B cell (primary cell): ENCODE results near the gene CFD.

ENCODE experiments used
- EZH2 ChIP-seq: IDR thresholded peaks from 2 replicates; pipeline ENCODE4 v1.6.1; 2012; ENCODE audit warnings: borderline replicate concordance, low read depth, mild to moderate bottlenecking, moderate library complexity, low read length; ENCODE audit not compliant: insufficient read depth, poor library complexity, severe bottlenecking
- TF ChIP-seq, protein P1 (sequence below): fragments of 200-600 bp; IDR thresholded peaks from one replicate; pipeline ENCODE4 v1.8.0; 2022; ENCODE audit warnings: antibody characterized with exemption, mild to moderate bottlenecking

DNA sequence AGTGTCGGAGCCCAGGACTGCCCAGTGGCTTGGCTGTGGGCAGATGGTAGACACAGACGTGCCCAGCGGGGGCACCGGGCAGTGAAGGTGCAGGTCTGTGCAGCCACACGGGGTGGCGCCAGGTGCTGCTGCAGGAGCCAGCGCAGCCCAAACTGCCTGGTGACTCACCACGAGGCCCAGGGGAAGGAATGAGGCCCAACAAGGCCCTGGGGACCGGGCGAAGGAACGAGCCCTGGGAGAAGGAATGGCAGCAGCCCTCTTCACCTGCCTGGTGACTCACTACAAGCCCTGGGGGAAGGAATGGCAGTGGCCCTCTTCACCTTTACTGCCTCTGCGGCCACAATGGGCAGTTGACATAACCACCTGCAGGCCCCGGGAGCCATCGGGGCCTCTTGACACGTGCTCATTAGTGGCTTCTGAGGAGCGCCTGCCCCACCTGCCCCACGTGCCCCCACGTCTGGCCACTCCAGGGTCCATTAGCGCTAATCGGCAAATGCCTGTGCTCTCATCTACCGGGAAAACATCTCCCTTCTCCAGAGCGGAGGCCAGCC, 24.3 kb downstream of the CFD start:
- TF ChIP-seq, protein P1, sequence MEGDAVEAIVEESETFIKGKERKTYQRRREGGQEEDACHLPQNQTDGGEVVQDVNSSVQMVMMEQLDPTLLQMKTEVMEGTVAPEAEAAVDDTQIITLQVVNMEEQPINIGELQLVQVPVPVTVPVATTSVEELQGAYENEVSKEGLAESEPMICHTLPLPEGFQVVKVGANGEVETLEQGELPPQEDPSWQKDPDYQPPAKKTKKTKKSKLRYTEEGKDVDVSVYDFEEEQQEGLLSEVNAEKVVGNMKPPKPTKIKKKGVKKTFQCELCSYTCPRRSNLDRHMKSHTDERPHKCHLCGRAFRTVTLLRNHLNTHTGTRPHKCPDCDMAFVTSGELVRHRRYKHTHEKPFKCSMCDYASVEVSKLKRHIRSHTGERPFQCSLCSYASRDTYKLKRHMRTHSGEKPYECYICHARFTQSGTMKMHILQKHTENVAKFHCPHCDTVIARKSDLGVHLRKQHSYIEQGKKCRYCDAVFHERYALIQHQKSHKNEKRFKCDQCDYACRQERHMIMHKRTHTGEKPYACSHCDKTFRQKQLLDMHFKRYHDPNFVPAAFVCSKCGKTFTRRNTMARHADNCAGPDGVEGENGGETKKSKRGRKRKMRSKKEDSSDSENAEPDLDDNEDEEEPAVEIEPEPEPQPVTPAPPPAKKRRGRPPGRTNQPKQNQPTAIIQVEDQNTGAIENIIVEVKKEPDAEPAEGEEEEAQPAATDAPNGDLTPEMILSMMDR = no peak
- no peak for TF ChIP-seq EZH2
